Body of pancreas (tissue), 4 donors: Measurements from ENCODE around the gene SON. TPM values are rescaled to one million over a fixed set of nuclear protein-coding genes. Genes with fewer than 3 reads are reported as not detected.

Experiments used
- ATAC-seq: fragments of 150-250 bp; one replicate; pipeline ENCODE4 v1.9.1; 2016
- DNase-seq, 4 donors: peaks; one replicate each; pipeline ENCODE4 v3.0.0-alpha.2; 2019
- H3K27ac ChIP-seq, 4 donors: fragments of 200-600 bp; sonication (generic); 1 replicate in 3 of 4; 2 replicates in 1 of 4; pipeline versions ENCODE4 v1.5.1 to v1.6.1; 2016 to 2019; ENCODE audit warnings: mild to moderate bottlenecking in 1 of 4, mixed read lengths in 1 of 4, moderate library complexity in 1 of 4
- H3K27me3 ChIP-seq, 2 donors: fragments of 200-600 bp; sonication (generic); one replicate each; pipeline ENCODE4 v1.6.0; 2016; ENCODE audit warnings: mild to moderate bottlenecking in 1 of 2
- H3K36me3 ChIP-seq, 2 donors: fragments of 200-600 bp; sonication (generic); replicated peaks in 1 of 2; 2 replicates each; pipeline ENCODE4 v1.5.1; 2016; ENCODE audit warnings: low read depth in 2 of 2; ENCODE audit not compliant: insufficient read depth in 1 of 2
- H3K4me1 ChIP-seq: fragments of 200-600 bp; sonication (generic); one replicate; pipeline ENCODE4 v1.6.0; 2016
- H3K4me3 ChIP-seq, 2 donors: fragments of 200-600 bp; sonication (generic); 1 replicate in 1 of 2; 2 replicates in 1 of 2; pipeline ENCODE4 v1.5.1; 2016 to 2019
- H3K9me3 ChIP-seq, 3 donors: fragments of 200-600 bp; sonication (generic); 1 replicate in 2 of 3; 2 replicates in 1 of 3; pipeline ENCODE4 v1.5.1; 2016
- CTCF ChIP-seq, 7 experiments: fragments of 450-650 bp in 4 of 7; fragments of 200-600 bp in 3 of 7; sonication (generic) in 3 of 7; IDR thresholded peaks; one replicate each; pipeline ENCODE4 v1.5.1; 2016 to 2019; ENCODE audit warnings: antibody characterized with exemption in 7 of 7
- POLR2A ChIP-seq, 3 donors: fragments of 450-650 bp; IDR thresholded peaks; one replicate each; pipeline ENCODE4 v1.6.1; 2016; ENCODE audit warnings: antibody characterized with exemption in 3 of 3, mild to moderate bottlenecking in 2 of 3
- WGBS, 2 donors: methylation state at CpG; one replicate each; pipeline ENCODE4 v1.1.5; 2017; 5-methylcytosine and 5-hydroxymethylcytosine counted together
- intact Hi-C: fragments of 100-400 bp; cut with DNase I; formaldehyde crosslinking; loops from one replicate; pipeline ENCODE4 v1.15.1; 2023
- total RNA-seq, 2 donors: library from RNA; depleted of rRNA; stranded (reverse); fragments of >200 nt; gene quantifications; one replicate each; pipeline ENCODE4 v1.1.0, GENCODE V29; 2016

The SON gene
- total RNA-seq, 2 donors from 2014 or later = 118 to 235 TPM

- ATAC-seq = no peak
- Histone ChIP-seq H3K27me3 (no peaks in the 10 kb centered on the region), H3K4me1 (peaks cover 11% of the 10 kb centered on the region), H3K9me3 (no peaks in the 10 kb centered on the region), H3K27ac (no peak overlapping the region), H3K4me3 (no peak overlapping the region), H3K36me3 (peaks cover 20 to 52% of the 10 kb centered on the region in 2 donors)
- intact Hi-C loops = no loop called here
- TF ChIP-seq POLR2A (IDR thresholded peaks at IDR 0.05) = no peak
- TF ChIP-seq CTCF (IDR thresholded peaks at IDR 0.05) = no peak
- DNase-seq = no peak
- 94 to 96% methylated on average over 14 to 19 of the region's 19 CpGs for WGBS, 2 donors
Measured at GRCh38 chr21:33549848-33550771, 7.3 kb downstream of the SON start.

GRCh38 chr21:33550772-33551660 lies 8.2 kb downstream of the SON start:
- Histone ChIP-seq H3K4me3 (no peak overlapping the region), H3K4me1 (peaks cover 4% of the 10 kb centered on the region), H3K36me3 (peaks cover 20 to 52% of the 10 kb centered on the region in 2 donors), H3K9me3 (no peaks in the 10 kb centered on the region), H3K27ac (no peak overlapping the region), H3K27me3 (no peaks in the 10 kb centered on the region)
- intact Hi-C loops = no loop called here
- ATAC-seq (no peak), DNase-seq (no peak)
- TF ChIP-seq CTCF (IDR thresholded peaks at IDR 0.05) = no peak
- no peak for TF ChIP-seq POLR2A (IDR thresholded peaks at IDR 0.05)
- 95 to 100% methylated on average over 12 to 21 of the region's 23 CpGs for WGBS, 2 donors

- no peaks in the 10 kb centered on the region for H3K9me3 ChIP-seq
- no peak for DNase-seq
- intact Hi-C loops = no loop called here
- no peak overlapping the region for H3K27ac ChIP-seq
- no peaks in the 10 kb centered on the region for H3K27me3 ChIP-seq
- no peak overlapping the region for H3K4me3 ChIP-seq
- ATAC-seq = no peak
- peaks cover 20 to 52% of the 10 kb centered on the region in 2 donors for H3K36me3 ChIP-seq
- H3K4me1 ChIP-seq = peaks cover 6% of the 10 kb centered on the region
- TF ChIP-seq POLR2A (IDR thresholded peaks at IDR 0.05) (no peak), CTCF (IDR thresholded peaks at IDR 0.05) (no peak)
- WGBS, 2 donors = 94% methylated on average over 2 of the region's 2 CpGs; no CpG with 5 or more reads in 1 of the 2 donors
Measured at GRCh38 chr21:33551664-33552063, 8.8 kb downstream of the SON start.

- 94 to 96% methylated on average over 23 to 24 of the region's 24 CpGs for WGBS, 2 donors
- Histone ChIP-seq H3K4me3 (no peak overlapping the region), H3K4me1 (peaks cover 6% of the 10 kb centered on the region), H3K36me3 (peaks cover 23 to 54% of the 10 kb centered on the region in 2 donors), H3K9me3 (no peaks in the 10 kb centered on the region), H3K27me3 (no peaks in the 10 kb centered on the region), H3K27ac (no peak overlapping the region)
- DNase-seq (no peak), ATAC-seq (peak; percentile 36)
- intact Hi-C loops = no loop called here
- TF ChIP-seq CTCF (IDR thresholded peaks at IDR 0.05) (no peak), POLR2A (IDR thresholded peaks at IDR 0.05) (no peak)
Measured at GRCh38 chr21:33552093-33552998, 9.5 kb downstream of the SON start.
